SK-MEL-5 (cell line): Measurements from ENCODE around the gene ZC3H7A. TPM values are rescaled to one million over a fixed set of nuclear protein-coding genes. Genes with fewer than 3 reads are reported as not detected.
"Not testable (repeated sequence)": the region's sequence is repeated elsewhere in the genome, so short reads cannot be mapped to it uniquely, and the experiment has no call there.

Experiments
- DNase-seq: peaks from one replicate; pipeline ENCODE4 v3.0.0-alpha.2; 2016; ENCODE audit warnings: low read depth, low spot score
- in situ Hi-C: cut with HindIII; loops from 2 replicates; pipeline ENCODE4 v1.10.0; 2016; ENCODE audit warnings: low sequenced_read_pairs, high pct_unique_total_duplicates, low pct_unique_long_range_greater_than_20kb
- total RNA-seq: library from RNA; depleted of rRNA; stranded (reverse); fragments of >200 nt; shearing (Covaris generic); gene quantifications from 2 replicates; pipeline ENCODE4 v1.2.3, GENCODE V29; 2014

ZC3H7A gene
- total RNA-seq, 1 experiment from 2014 or later, result 54.7 TPM

- in situ Hi-C loops, DNase-seq: not testable (repeated sequence)
These were observed 12.7 kb downstream of the ZC3H7A start for GRCh38 chr16:11784381-11784780.

GRCh38 chr16:11784038-11784369, 13.1 kb downstream of the ZC3H7A start:
- in situ Hi-C loops, result no loop called here
- no peak for DNase-seq

DNA sequence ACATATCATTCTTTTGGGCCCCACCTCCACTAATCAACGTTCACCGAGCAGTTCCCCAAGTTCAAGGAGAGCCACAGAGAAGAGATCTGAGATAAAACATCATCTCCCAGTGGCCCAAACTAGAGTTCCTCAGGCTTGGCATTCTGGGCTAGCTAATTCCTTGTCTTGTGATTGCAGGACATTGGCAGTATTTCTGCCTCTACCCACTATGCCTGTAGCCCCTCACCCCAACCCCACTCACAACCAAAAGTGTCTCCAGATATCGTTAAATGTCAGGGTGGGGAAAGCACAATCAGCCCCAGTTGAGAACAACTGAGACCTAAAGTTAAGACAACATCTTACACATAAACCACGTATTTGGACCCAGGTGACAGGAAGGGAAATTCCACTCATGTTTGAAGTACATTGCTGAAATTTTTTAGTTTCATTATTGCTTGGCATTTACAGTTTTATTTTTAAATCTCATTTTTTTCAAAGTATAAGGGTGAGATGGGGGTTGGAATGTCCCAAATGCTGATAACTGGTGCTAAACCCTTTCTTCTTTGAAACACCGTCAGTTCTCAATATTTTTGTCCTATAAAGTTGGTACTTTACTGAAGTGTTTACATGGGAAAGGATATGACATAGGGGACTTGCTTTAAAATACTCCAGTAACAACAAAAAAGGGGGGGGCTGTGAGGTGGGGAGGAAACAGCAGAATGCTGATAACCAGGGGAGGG, 13.6 kb downstream of the ZC3H7A start:
- peak; percentile 75 for DNase-seq
- in situ Hi-C loops, result no loop called here

- in situ Hi-C loops, result no loop called here
- DNase-seq, result peak; percentile 81
These were observed 15.3 kb downstream of the ZC3H7A start for GRCh38 chr16:11781773-11782172.

- in situ Hi-C loops, result no loop called here
- DNase-seq, result no peak
These were observed 15.9 kb downstream of the ZC3H7A start for GRCh38 chr16:11780991-11781680.

GRCh38 chr16:11779074-11779473, 18.0 kb downstream of the ZC3H7A start:
- in situ Hi-C loops, result no loop called here
- DNase-seq, result no peak

- in situ Hi-C loops, result no loop called here
- no peak for DNase-seq
These were observed 22.9 kb downstream of the ZC3H7A start for GRCh38 chr16:11774065-11774626.

GRCh38 chr16:11768849-11769248, 28.2 kb downstream of the ZC3H7A start:
- in situ Hi-C loops, result no loop called here
- DNase-seq, result no peak

GRCh38 chr16:11762431-11762830, 34.6 kb downstream of the ZC3H7A start:
- DNase-seq, result no peak
- in situ Hi-C loops, result no loop called here

- DNase-seq, result no peak
- in situ Hi-C loops, result no loop called here
These were observed 37.1 kb downstream of the ZC3H7A start for GRCh38 chr16:11759997-11760396.

DNA sequence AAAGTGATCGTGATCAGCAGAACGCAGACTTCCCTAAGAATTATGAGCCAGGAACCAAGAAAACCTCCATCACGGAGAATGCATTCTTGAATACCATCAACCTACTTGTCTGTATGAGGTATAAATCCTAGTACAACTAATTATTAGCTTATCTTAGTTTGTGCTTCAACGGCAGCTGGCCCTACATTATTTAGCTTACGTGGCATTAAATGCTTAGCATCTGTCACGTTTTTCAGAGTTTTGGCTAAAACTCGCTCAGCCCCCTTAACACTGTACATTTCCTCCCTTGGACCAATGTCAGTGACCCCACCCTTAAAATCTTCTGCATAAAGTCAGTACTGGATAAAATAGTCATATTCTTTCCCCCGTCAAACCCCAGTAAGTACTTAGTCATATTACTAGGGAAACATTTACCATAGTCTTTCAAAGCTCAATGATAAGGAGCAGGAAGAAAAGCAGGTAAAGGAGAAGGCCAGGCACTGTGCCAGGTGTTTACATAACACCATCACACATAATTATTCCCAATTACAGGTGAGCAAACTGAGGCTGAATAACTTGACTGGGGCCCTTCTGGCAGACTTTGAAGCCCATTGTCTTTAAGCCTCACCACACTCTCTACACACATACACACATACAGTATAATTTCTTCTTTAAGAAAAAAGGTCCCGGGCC, 37.8 kb downstream of the ZC3H7A start:
- DNase-seq, result no peak
- in situ Hi-C loops, result no loop called here

- no peak for DNase-seq
These were observed 39.1 kb downstream of the ZC3H7A start for GRCh38 chr16:11757671-11758545.

DNA sequence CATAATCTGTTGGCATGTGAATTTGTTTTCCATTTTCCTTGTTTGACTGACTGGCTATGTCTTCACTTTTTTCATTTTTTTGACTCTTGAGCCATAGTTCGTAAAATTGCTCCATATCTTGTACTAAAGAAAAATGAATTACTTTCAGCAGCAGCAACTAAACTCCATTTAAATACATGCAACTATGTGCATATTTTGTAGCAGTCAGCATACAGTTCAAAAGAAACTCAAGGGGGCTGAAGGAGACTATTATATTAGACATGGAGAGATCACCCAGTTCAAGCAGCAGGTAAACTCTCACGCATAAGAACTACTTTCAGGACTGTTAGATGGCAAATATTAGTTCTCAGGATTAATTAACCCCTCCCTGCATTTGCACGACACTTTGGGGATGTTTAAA, 40.8 kb downstream of the ZC3H7A start:
- no peak for DNase-seq
- in situ Hi-C loops, result no loop called here

More at GRCh38 chr16:11757671-11758545, 39.1 kb downstream of the ZC3H7A start:
- in situ Hi-C loops, result no loop called here

GRCh38 chr16:11755022-11755760, 41.9 kb downstream of the ZC3H7A start:
- no peak for DNase-seq
- in situ Hi-C loops, result no loop called here

GRCh38 chr16:11752856-11753255, 44.2 kb downstream of the ZC3H7A start:
- DNase-seq, result no peak
- in situ Hi-C loops, result no loop called here

- in situ Hi-C loops, result no loop called here
- DNase-seq, result no peak
These were observed 47.0 kb downstream of the ZC3H7A start for GRCh38 chr16:11750056-11750455.
